Measurements from ENCODE around the gene SLC12A7.

The SLC12A7 gene

GRCh38 chr5:1096838-1097237 lies 15.0 kb downstream of the SLC12A7 start:
- TF ChIP-seq POLR2AphosphoS5 (IDR thresholded peaks at IDR 0.05; ENCODE audit: low read depth, low read length) (no peak), TAF1 (IDR thresholded peaks at IDR 0.05; ENCODE audit: borderline replicate concordance, insufficient read depth, low read length) (no peak), REST (IDR thresholded peaks at IDR 0.05; ENCODE audit: insufficient read depth in 1 of 2, low read depth in 2 of 2, low read length in 2 of 2) (no peak), SIN3A (IDR thresholded peaks at IDR 0.05; ENCODE audit: borderline replicate concordance, insufficient read depth, low read length) (no peak), FOXP2 (optimal IDR thresholded peaks at IDR 0.05; ENCODE audit: borderline replicate concordance, extremely low read depth, extremely low read length, insufficient read depth) (no peak)

GRCh38 chr5:1095990-1096363 lies 15.9 kb downstream of the SLC12A7 start:
- TF ChIP-seq TAF1 (IDR thresholded peaks at IDR 0.05; ENCODE audit: borderline replicate concordance, insufficient read depth, low read length) (no peak), POLR2AphosphoS5 (IDR thresholded peaks at IDR 0.05; ENCODE audit: low read depth, low read length) (no peak), FOXP2 (optimal IDR thresholded peaks at IDR 0.05; ENCODE audit: borderline replicate concordance, extremely low read depth, extremely low read length, insufficient read depth) (no peak)

- TF ChIP-seq FOXP2 (optimal IDR thresholded peaks at IDR 0.05; ENCODE audit: borderline replicate concordance, extremely low read depth, extremely low read length, insufficient read depth) (no peak), REST (IDR thresholded peaks at IDR 0.05; ENCODE audit: insufficient read depth in 1 of 2, low read depth in 2 of 2, low read length in 2 of 2) (no peak), SIN3A (IDR thresholded peaks at IDR 0.05; ENCODE audit: borderline replicate concordance, insufficient read depth, low read length) (no peak), POLR2AphosphoS5 (IDR thresholded peaks at IDR 0.05; ENCODE audit: low read depth, low read length) (no peak)
Measured at GRCh38 chr5:1095302-1095989, 16.4 kb downstream of the SLC12A7 start.

GRCh38 chr5:1094670-1095190 lies 17.1 kb downstream of the SLC12A7 start:
- TF ChIP-seq TAF1 (IDR thresholded peaks at IDR 0.05; ENCODE audit: borderline replicate concordance, insufficient read depth, low read length) (no peak), POLR2AphosphoS5 (IDR thresholded peaks at IDR 0.05; ENCODE audit: low read depth, low read length) (no peak), SIN3A (IDR thresholded peaks at IDR 0.05; ENCODE audit: borderline replicate concordance, insufficient read depth, low read length) (no peak), REST (IDR thresholded peaks at IDR 0.05; ENCODE audit: insufficient read depth in 1 of 2, low read depth in 2 of 2, low read length in 2 of 2) (no peak), FOXP2 (optimal IDR thresholded peaks at IDR 0.05; ENCODE audit: borderline replicate concordance, extremely low read depth, extremely low read length, insufficient read depth) (no peak)

GRCh38 chr5:1093361-1093760 lies 18.5 kb downstream of the SLC12A7 start:
- TF ChIP-seq TAF1 (IDR thresholded peaks at IDR 0.05; ENCODE audit: borderline replicate concordance, insufficient read depth, low read length): no peak
- no peak for TF ChIP-seq REST (IDR thresholded peaks at IDR 0.05; ENCODE audit: insufficient read depth in 1 of 2, low read depth in 2 of 2, low read length in 2 of 2)
- no peak for TF ChIP-seq SIN3A (IDR thresholded peaks at IDR 0.05; ENCODE audit: borderline replicate concordance, insufficient read depth, low read length)
- TF ChIP-seq POLR2AphosphoS5 (IDR thresholded peaks at IDR 0.05; ENCODE audit: low read depth, low read length): no peak
- no peak for TF ChIP-seq FOXP2 (optimal IDR thresholded peaks at IDR 0.05; ENCODE audit: borderline replicate concordance, extremely low read depth, extremely low read length, insufficient read depth)

Measured in PFSK-1 (cell line).